Measurements from ENCODE around the gene REXO1.

REXO1 gene

DNA sequence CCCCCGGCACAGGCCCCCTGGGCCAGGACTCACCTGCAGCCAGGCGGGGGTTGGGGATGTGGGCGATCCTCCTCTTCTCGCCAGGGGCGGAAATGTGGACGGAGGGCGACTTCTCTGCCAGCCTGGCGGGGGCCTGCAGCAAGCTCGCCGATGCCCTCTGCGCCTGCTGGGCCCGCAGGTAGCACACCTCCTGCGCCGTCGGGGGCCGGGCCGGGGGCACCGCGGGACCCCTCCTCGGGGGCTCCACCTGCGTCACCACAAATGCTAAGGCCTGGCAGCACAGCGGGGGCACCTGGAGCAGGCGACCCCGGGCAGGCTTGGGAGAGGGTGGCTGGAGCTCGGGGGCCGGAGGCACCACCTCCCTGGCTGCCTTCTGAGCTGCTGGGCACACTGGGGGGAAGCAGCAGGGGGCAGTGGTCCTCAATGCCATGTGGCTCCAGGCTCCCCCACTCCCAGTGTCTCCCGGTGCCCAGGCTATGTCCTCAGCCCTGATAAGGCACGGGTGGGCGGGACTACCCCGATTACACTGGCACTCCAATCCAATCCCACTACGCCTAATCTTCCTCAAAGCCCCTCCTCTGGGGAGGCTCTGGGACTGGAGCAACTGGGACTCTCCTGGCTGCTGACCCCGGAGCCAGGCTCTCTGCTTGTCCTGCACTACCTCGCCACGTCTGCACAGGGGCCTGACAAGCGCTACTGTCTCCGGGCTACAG, 24.6 kb downstream of the REXO1 start:
- Mint-ChIP-seq H3K27ac (no peak overlapping the region), H3K9me3 (no peaks in the 10 kb centered on the region), H3K4me3 (no peak overlapping the region), H3K4me1 (ENCODE audit: low read depth) (no peaks in the 10 kb centered on the region), H3K36me3 (ENCODE audit: low read depth) (peaks cover 14% of the 10 kb centered on the region), H3K27me3 (no peaks in the 10 kb centered on the region)

GRCh38 chr19:1823020-1823419, 25.3 kb downstream of the REXO1 start:
- Mint-ChIP-seq H3K27ac (no peak overlapping the region), H3K27me3 (no peaks in the 10 kb centered on the region), H3K4me3 (no peak overlapping the region), H3K9me3 (no peaks in the 10 kb centered on the region), H3K4me1 (ENCODE audit: low read depth) (no peaks in the 10 kb centered on the region), H3K36me3 (ENCODE audit: low read depth) (peaks cover 16% of the 10 kb centered on the region)

GRCh38 chr19:1822210-1822609, 26.1 kb downstream of the REXO1 start:
- no peak overlapping the region for H3K27ac Mint-ChIP-seq
- no peak overlapping the region for H3K4me3 Mint-ChIP-seq
- peaks cover 18% of the 10 kb centered on the region for H3K36me3 Mint-ChIP-seq (ENCODE audit: low read depth)
- H3K4me1 Mint-ChIP-seq (ENCODE audit: low read depth): no peaks in the 10 kb centered on the region
- H3K9me3 Mint-ChIP-seq: no peaks in the 10 kb centered on the region
- H3K27me3 Mint-ChIP-seq: no peaks in the 10 kb centered on the region

- no peak overlapping the region for H3K27ac Mint-ChIP-seq
Observed at GRCh38 chr19:1819341-1820255, 28.7 kb downstream of the REXO1 start.

GRCh38 chr19:1818549-1819195, 29.6 kb downstream of the REXO1 start:
- Mint-ChIP-seq H3K27ac (no peak overlapping the region), H3K36me3 (ENCODE audit: low read depth) (peaks cover 10% of the 10 kb centered on the region), H3K4me1 (ENCODE audit: low read depth) (no peaks in the 10 kb centered on the region), H3K9me3 (no peaks in the 10 kb centered on the region), H3K4me3 (no peak overlapping the region), H3K27me3 (no peaks in the 10 kb centered on the region)

More at GRCh38 chr19:1819341-1820255, 28.7 kb downstream of the REXO1 start:
- peaks cover 13% of the 10 kb centered on the region for H3K36me3 Mint-ChIP-seq (ENCODE audit: low read depth)
- H3K27me3 Mint-ChIP-seq: no peaks in the 10 kb centered on the region
- no peaks in the 10 kb centered on the region for H3K4me1 Mint-ChIP-seq (ENCODE audit: low read depth)
- H3K9me3 Mint-ChIP-seq: no peaks in the 10 kb centered on the region
- H3K4me3 Mint-ChIP-seq: no peak overlapping the region

GRCh38 chr19:1817553-1818179, 30.6 kb downstream of the REXO1 start:
- Mint-ChIP-seq H3K27ac (no peak overlapping the region), H3K36me3 (ENCODE audit: low read depth) (peaks cover 10% of the 10 kb centered on the region)

GRCh38 chr19:1816530-1817298, 31.6 kb downstream of the REXO1 start:
- H3K9me3 Mint-ChIP-seq: no peaks in the 10 kb centered on the region
- H3K4me3 Mint-ChIP-seq: no peak overlapping the region
- peaks cover 9% of the 10 kb centered on the region for H3K4me1 Mint-ChIP-seq (ENCODE audit: low read depth)
- H3K36me3 Mint-ChIP-seq (ENCODE audit: low read depth): peaks cover 10% of the 10 kb centered on the region
- H3K27me3 Mint-ChIP-seq: no peaks in the 10 kb centered on the region
- H3K27ac Mint-ChIP-seq: no peak overlapping the region

More at GRCh38 chr19:1817553-1818179, 30.6 kb downstream of the REXO1 start:
- H3K4me1 Mint-ChIP-seq (ENCODE audit: low read depth): peaks cover 6% of the 10 kb centered on the region
- no peaks in the 10 kb centered on the region for H3K27me3 Mint-ChIP-seq
- no peaks in the 10 kb centered on the region for H3K9me3 Mint-ChIP-seq
- no peak overlapping the region for H3K4me3 Mint-ChIP-seq

GRCh38 chr19:1815605-1816529, 32.4 kb downstream of the REXO1 start:
- Mint-ChIP-seq H3K9me3 (no peaks in the 10 kb centered on the region), H3K27me3 (no peaks in the 10 kb centered on the region), H3K27ac (no peak overlapping the region), H3K4me3 (no peak overlapping the region), H3K4me1 (ENCODE audit: low read depth) (peaks cover 14% of the 10 kb centered on the region), H3K36me3 (ENCODE audit: low read depth) (peaks cover 10% of the 10 kb centered on the region)

DNA sequence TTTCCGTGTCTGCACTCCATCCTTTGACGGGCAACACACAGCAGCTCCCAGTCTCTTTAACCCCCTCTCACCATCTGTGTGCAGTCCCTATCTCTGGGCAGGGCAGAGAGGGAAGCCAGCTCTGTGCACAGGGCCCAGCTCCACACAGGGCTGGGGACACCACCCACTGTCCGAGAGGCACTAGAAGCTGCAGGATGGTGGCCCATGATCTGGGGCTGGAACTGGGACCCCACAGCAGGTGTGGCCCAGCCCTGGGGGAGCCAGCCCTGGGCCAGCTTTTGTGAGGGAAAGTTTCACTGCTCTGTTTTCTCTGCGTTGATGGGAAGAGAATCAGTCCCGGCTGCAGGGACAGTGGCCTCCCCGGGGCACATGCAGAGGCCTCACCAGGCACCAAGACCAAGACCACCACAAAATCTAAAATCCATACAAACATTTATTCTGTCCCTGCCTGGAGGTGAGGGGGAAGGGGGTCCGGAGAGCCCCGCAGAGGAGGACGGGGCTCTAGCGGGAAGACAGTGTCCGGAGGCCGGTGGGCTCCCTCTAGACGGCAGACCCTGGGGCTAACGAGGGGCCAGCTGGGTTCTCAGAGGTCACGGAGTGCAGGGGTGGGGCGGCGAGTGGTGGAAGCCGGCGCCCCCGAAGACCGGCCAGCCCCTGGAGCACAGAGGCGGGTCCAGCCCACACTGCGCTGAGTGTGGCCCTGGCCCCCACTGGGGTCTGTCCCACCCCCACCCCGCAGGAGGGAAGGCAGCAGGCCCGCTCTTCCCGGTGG, 33.3 kb downstream of the REXO1 start:
- Mint-ChIP-seq H3K27me3 (no peaks in the 10 kb centered on the region), H3K36me3 (ENCODE audit: low read depth) (peaks cover 5% of the 10 kb centered on the region), H3K9me3 (no peaks in the 10 kb centered on the region), H3K4me1 (ENCODE audit: low read depth) (peaks cover 14% of the 10 kb centered on the region), H3K4me3 (no peak overlapping the region), H3K27ac (no peak overlapping the region)

GRCh38 chr19:1814391-1814790, 33.9 kb downstream of the REXO1 start:
- no peak overlapping the region for H3K27ac Mint-ChIP-seq
- peaks cover 4% of the 10 kb centered on the region for H3K36me3 Mint-ChIP-seq (ENCODE audit: low read depth)
- no peaks in the 10 kb centered on the region for H3K9me3 Mint-ChIP-seq
- H3K4me1 Mint-ChIP-seq (ENCODE audit: low read depth): peaks cover 14% of the 10 kb centered on the region
- no peaks in the 10 kb centered on the region for H3K27me3 Mint-ChIP-seq
- no peak overlapping the region for H3K4me3 Mint-ChIP-seq

GRCh38 chr19:1813192-1814182, 34.8 kb downstream of the REXO1 start:
- Mint-ChIP-seq H3K27me3 (no peaks in the 10 kb centered on the region), H3K27ac (peak overlapping the region; percentile 86), H3K9me3 (no peaks in the 10 kb centered on the region), H3K4me1 (ENCODE audit: low read depth) (peaks cover 14% of the 10 kb centered on the region), H3K36me3 (ENCODE audit: low read depth) (peaks cover 4% of the 10 kb centered on the region), H3K4me3 (peak overlapping the region; percentile 88)
